Fibroblast of skin of left biceps (primary cell): ENCODE data around the gene DPM3.

Source experiments
- DNase-seq, 2 experiments: peaks; one replicate each; pipeline ENCODE4 v3.0.0-alpha.2; 2013; ENCODE audit warnings: low read depth in 2 of 2

Gene DPM3

DNA sequence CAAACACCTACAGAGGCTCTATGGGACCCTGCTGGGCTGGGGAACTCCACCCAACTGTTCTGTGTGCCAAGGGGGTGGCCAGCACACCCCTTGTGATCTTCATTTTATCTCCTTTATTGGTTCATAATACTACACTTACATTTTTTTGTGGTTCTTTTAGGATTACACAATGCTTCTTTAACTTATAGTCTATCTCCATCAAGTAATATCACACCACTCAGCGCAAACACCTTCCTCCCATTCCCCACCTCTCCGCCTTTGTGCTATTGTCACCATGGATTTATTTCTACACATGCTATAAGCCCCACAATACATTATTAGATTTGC lies 45.7 kb downstream of the DPM3 start:
- no peak for DNase-seq

DNA sequence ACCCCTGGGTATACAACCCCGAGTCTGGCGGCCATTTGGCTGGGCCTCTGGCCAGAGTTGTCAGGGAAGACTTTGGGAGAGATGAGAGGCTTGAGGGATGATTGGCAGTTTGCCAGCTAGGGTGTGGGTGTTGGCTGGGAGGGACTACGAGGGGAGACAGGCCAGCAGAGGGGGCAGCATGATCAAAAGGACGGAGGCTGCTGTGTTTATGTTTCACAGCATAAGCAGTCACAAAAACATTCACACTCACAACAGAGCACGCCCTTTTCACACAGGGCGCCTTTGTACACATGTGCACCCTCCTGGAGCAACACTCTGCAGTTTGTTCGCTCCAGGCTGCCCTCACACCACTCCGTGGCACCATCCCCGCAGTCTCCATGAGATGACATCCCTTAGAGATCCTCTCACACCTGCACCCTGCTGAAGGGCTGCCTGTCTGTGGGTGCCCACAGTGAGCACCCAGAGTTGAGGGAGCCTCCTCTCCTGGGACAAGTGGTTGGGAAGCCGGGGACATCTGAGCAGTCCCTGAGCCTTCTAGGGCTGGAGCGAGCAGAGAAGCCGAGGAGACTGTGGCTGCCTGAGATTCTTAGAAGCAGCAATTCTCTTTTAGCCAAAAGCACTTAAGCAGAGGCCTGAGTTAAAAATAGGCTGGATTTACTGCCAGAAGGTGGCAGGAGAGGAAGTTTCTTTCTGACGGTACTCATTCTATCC lies 46.3 kb downstream of the DPM3 start:
- no peak for DNase-seq

DNA sequence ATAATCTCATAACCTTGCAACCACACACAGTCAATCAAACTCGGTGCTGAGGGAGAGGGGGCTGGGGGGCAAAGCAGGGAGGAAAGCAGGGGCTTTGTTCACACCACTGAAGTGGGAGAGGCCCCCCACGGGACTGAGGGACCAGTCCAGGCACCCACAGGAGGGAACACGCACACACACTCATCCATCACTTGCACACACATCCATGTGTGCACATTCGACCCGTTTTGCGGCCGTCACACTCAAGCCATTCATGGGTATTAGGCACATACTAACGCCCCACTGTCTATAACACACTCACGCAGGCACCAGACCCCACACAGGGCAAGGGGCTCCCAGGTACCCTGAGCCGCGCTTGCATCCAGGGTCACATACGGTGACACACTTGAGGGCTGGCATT lies 47.7 kb downstream of the DPM3 start:
- DNase-seq, result no peak

DNA sequence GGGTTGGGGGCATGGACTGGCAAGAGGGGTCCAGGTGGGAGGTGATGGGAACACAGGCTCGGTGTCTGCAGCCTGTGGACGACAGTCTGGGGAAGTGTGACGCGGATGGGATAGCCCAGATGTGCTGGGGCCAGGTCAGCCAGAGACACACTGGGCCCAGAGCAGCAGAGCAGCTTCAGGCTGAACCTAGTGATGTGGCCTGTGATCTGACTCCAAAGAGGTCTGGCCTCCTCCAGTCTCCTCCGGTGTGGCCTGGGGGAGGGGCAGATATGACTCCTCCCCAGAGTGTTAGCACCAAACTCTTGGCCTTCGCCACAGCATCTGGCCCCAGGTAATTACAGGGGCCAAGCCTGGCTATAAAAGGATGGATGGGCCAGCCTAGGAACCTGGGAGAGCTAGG lies 48.2 kb downstream of the DPM3 start:
- DNase-seq, result no peak

DNA sequence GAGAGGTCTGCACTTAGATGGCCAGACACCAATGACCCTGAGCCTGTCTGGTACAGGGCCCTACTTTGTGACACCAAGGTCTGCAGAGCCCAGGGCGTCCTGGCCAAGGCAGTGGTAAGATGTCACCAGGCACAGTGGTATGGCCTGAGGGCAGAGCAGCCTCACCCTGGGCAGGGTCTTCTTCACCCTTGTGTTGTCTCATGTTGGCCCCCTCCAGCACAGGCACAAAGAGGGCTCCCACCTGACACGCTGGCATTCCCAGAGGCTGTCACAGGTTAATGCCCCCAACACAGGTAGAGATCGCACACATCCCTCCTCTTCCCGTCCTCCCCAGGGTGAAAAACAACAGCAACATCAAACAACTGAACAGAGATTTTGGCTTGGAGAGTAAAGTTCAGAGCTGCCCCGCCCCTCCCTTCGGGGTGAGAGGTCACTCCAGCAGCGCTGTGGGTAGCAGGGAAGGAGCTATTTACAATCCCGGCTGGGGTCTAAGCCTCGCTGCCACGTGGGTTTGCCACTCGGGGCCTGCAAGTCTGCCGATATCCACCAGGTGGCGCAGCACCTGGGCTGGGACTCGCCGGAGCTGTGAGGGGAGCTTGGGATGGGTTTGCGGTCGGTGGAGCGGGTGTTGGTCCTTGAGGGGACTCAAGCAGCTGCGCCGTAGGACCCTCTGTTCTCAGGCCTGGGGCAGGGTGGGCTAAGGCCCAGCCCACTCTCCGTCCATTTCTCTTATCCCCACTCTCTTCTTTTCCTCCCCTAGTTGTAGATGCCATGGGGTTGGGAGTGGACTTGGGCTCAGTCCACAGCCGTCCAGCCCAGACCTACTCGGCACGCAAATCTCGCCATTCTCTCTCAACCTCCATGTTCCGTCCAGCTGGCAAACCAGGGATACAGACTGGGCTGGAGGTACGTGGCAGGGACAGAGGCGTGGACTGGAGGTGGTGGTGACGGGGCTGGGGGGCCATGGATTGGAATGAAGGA lies 49.0 kb downstream of the DPM3 start:
- no peak for DNase-seq
